PC-3 (cell line): Measurements from ENCODE around the gene KIF25.

Experiments used
- CTCF ChIP-seq: fragments of 300-600 bp; sonication (generic); conservative IDR thresholded peaks from 2 replicates; pipeline ENCODE4 v1.5.1; 2017; ENCODE audit warnings: antibody characterized with exemption, low read depth, mild to moderate bottlenecking, low read length
- EZH2 ChIP-seq: fragments of 300-600 bp; sonication (generic); IDR thresholded peaks from one replicate; pipeline ENCODE4 v1.6.1; 2017; ENCODE audit warnings: antibody characterized with exemption, mild to moderate bottlenecking, low read length; ENCODE audit not compliant: unreplicated experiment
- EZH2phosphoT487 ChIP-seq: fragments of 300-600 bp; sonication (generic); IDR thresholded peaks from 2 replicates; pipeline ENCODE4 v1.6.1; 2018; ENCODE audit warnings: mild to moderate bottlenecking, antibody characterized with exemption, low read length, borderline replicate concordance

- no peak for TF ChIP-seq EZH2phosphoT487
- no peak for TF ChIP-seq CTCF
- no peak for TF ChIP-seq EZH2
Observed at GRCh38 chr6:168089186-168090063, 92.0 kb downstream of the KIF25 start.
